GM19372 (cell line): ENCODE data around the gene TJP3.

Experiments used
- ATAC-seq: cut with Tn5 transposase; IDR thresholded peaks from one replicate; pipeline ENCODE4 v1.9.1; 2021; ENCODE audit warnings: mild to moderate bottlenecking, low read depth, moderate library complexity; ENCODE audit not compliant: unreplicated experiment

TJP3 gene

DNA sequence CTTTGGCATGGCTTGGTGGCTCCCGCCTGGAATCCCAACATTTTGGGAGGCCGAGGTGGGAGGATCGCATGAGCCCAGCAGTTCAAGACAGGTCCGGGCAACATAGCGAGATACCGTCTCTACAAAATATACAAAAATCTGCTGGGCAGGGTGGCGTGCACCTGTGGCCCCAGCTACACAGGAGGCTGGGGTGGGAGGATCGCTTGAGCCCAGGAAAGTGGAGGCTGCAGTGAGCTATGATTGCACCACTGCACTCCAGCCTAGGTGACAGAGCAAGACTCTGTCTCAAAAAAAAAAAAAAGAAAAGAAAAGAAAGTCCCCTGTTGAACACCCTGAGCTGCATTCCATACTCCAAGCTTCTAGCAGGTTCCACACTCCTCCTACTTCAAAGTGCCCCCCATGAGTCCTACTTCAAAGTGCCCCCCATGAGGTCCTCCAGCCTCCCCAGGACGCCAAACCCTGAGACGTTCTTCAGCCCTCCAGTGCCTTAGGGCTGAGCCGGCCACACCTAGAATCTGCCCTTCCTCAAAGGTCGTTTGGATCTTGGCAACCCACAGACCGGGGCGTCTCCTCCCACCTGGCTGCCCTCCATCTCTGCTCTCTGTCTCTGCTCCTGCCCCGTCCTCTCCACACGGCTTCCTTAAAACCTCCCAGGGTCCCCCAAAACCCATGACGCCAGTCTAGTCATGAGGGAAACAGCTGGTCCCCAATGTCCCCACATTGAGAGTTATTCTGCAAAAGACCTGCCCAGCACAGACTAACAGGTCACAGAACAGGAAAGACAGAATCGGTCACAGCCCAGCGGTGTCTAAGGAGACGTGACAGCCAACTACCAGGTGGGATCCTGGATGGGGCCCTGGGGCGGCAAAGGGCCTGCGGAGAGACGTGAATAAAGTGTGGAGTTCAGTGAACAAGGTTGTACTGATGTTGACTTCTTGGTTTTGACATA lies 4.8 kb downstream of the TJP3 start:
- ATAC-seq = no peak

DNA sequence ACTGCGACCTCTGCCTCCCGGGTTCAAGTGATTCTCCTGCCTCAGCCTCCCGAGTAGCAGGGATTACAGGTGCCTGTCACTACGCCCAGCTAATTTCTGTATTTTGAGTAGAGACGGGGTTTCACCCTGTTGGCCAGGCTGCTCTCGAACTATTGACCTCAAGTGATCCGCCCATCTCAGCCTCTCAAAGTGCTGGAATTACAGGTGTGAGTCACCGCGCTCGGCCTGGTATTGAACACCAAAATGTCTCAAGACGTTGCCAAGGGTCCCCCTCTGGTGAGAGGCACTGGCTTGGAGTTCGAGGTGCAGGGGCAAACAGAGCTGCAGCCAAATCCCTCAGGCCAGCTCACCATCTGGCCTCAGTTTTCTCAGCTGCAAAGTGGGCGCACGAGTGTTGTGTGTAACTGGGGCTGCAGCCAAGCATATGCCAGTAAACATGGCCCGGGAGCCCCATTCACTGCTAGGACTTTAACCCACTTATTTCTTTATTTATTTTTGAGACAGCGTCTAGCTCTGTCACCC lies 8.0 kb downstream of the TJP3 start:
- no peak for ATAC-seq

DNA sequence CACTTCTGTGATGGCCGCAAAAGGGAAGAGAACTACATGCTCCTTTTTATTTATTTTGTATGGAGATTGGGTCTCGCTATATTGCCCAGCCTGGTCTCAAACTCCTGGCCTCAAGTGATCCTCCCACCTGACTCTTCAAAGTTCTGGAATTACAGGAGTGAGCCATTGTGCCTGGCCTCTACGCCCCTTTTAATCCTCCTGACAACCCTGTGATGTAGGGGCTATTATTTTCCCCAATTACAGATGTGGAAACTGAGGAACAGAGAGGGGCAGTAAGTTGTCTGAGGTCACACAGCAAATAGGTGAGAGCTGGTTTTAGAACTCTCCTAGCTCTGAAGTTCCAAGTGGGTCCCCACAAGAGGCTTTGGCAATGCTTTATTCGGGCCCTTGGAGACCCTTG lies 11.7 kb downstream of the TJP3 start:
- no peak for ATAC-seq

DNA sequence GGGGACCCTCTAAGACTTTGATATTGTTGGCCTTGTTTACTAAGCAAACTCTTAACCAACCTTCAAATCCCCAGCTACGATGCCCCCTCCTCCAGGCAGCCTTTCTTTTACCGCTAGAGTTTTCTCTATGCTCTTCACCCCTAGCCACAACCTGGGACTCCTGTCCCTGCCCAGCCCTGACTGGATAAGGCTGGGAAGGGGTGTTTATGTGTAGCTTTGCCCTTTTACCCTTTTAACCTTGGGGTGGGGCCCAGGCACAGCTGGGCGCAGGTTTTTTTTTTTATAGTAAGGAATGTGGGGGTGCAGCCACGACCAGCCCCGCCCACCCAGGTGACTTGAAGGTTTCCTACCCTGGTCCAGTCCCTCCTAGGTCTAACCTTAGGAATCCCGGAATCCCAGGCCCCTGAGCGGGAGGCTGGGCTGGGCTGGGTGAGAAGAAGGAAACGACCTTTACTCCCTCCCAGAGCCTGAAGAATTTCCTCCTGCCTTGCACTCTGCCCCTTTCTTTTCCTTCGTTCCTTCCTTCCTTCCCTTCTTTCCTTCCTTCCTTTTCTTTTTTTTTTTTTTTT lies 12.2 kb downstream of the TJP3 start:
- ATAC-seq = no peak

DNA sequence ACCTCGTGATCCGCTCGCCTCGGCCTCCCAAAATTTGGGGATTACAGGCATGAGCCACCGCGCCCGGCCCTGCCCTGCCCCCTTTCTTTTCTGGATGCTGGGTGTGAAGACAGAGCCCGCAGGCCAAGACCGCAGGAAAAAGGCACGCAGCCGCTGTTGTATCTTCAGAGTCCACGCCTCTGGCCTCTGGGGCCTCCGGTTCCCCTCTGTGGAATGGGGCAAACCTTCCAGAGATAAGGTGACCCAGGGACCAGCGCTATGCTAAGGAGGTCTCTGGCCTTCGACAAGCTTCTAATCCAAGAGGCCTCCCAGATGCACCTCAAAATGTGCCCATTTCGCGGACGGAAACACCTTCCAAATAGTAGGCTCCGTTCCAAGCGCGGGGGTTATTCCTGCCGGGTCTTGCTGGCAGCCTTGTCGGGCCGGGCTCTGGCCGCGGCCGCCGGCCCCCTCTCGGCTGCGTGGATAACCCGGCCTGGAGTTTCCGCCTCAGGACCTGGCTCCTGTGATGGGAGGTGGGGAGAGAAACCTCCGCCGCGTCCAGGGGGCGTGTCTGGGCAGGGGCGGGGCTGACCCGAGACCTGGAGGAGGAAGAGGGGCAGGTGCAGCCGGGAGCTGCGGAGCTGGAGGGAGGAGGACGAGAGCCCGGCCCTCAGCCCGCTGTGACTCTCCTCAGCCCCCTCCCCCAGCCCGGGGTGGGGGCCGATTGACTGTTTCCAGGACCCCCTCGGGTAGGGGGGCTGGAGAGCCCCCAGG lies 13.1 kb downstream of the TJP3 start:
- ATAC-seq = no peak

DNA sequence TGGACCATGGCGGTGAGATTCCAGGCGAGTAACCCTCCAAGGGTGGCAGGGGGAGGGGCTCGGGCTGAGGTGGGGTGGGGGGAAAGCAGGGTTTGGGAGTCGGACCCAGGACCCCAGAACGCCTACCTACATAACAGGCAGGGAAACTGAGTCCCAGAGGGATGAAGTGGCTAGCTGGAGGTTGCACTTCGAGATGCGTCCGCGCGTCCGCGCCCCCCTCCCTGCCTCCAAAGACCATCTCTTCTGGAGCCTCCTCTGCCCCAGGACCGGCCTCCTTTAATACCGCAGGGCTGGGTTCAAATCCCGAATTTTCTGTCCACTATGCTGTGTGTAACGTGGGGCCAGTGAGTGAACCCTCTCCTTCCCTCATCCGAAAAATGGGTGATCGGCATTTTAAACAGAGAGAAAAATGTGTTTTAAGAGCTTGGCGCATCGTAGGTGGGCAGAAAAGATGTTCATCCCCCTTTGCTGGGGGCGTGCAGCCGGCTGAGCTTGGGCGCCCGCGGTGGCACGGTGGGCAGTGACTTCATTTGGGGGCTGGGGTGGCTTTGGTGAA lies 13.8 kb downstream of the TJP3 start:
- ATAC-seq = no peak

DNA sequence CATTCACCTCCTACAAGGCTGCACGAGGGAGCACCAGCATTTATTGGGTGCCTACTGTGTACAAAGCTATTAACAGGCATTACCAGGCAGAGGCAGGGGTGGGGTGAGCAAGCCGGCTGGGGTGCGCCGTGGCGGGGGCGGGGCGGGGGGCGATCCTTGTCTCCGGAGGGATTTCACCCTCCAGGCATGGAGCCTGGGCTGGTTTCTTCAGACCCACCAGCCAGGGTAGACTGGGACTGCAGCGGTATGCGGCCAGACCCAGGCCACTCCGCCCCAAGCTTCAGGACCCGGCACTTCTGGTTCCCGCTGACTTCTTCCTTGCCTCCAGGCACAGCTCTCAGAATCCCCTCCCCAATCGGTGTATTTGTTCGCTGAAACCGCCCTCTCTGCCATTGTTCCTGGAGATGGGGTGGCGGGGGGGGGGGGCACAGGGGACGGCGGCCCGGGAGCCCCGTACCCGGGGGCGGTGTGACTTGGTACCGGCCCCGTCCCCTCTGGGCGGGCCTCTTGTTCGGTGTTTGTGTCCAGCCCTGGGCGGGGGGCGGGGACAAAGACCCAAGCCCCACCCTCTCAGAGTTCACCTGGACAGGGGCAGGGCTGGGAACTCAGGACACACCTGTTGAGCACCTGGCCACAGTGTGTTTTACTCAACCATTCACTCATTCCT lies 14.4 kb downstream of the TJP3 start:
- no peak for ATAC-seq

DNA sequence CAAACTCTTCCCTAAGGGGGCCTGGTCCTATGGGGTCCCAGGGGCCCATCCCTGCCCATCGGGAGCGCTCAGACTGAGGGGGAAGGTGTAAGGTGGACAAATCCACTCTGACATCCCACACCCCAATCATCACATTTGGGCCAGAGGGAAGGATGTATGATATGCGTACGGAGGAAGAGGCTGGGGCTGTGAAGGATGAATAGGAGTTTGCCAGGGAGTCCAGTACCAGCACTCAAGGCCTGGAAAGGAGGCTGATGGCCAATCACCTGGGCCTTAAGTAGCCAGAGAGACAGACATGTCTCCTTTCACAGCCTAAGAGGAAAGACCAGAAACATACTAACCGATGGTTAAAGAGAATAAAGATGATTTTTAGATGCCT lies 14.9 kb downstream of the TJP3 start:
- no peak for ATAC-seq

DNA sequence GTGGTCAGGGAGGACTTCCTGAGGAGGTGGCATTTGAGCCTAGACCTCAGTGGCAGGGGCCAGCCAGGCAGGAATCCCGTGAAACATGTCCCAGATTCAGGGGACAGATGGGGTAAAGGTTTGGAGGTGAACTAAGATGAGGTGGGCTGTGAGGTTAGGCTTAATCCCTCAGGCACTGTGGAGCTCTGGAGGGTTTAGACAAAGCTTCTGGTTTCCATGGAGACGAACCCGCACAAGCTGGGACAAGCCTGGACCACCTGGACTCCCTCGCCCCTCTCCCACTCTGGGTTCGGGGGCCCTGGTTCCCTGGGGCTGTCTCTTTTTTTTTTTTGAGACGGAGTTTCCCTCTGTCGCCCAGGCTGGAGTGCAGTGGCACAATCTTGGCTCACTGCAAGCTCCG lies 15.7 kb downstream of the TJP3 start:
- no peak for ATAC-seq

DNA sequence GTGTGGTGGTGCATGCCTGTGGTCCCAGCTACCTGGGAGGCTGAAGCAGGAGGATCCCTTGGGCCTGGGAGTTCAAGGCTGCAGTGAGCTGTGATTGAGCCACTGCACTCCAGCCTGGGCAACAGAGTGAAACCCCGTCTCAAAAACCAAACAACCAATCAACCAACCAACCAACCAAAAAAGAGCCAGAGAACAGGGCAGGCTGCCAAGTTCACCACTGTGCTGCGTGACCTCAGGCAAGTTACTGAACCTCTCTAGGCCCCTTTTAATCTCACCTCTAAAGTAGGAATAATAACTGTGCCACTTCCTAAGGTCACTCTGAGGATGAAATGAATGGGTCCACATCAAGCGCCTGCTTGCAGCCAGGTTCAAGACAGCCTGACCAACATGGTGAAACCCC lies 16.9 kb downstream of the TJP3 start:
- no peak for ATAC-seq

DNA sequence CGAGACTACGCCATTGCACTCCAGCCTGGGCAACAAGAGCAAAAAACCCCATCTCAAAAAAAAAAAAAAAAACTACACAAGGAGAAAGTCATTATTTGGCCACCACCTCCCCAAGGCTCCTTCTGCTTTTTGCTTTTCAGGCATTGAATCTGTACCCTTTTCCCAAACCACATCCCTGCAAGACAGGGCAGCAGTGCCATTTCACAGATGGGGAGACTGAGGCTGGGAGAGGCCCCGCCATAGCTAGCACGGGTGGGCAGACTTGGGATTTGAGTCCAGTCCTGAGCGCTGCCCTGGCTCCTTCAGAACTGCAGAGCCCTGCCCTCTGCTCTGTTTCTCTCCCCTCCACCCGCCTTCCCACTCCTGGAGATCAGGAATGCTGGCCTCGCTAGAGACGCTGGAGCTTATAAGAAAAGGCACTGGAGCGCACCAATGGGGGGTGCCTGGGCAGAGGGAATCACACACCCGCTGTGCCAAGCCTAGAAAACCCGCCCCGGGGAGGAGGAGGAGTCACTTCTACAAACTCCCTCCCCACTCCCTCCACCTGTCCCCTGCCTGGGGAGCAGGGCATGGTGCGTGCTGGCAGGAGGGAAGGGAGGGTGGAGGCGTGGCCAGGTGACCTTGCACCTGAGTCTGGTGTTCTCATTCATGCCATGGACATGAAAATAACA lies 17.6 kb downstream of the TJP3 start:
- no peak for ATAC-seq

DNA sequence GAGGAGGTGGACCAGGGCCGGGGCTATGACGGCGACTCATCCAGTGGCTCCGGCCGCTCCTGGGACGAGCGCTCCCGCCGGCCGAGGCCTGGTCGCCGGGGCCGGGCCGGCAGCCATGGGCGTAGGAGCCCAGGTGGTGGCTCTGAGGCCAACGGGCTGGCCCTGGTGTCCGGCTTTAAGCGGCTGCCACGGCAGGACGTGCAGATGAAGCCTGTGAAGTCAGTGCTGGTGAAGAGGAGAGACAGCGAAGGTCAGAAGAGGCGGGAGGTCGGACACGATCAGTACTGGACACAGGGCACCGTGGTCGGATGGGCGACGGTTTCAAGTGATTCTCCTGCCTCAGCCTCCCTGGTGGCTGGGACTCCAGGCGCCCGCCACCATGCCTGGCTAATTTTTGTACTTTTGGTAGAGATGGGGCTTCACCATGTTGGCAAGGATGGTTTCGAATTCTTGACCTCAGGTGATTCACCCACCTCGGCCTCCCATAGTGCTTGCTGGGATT lies 22.3 kb downstream of the TJP3 start:
- ATAC-seq = no peak

DNA sequence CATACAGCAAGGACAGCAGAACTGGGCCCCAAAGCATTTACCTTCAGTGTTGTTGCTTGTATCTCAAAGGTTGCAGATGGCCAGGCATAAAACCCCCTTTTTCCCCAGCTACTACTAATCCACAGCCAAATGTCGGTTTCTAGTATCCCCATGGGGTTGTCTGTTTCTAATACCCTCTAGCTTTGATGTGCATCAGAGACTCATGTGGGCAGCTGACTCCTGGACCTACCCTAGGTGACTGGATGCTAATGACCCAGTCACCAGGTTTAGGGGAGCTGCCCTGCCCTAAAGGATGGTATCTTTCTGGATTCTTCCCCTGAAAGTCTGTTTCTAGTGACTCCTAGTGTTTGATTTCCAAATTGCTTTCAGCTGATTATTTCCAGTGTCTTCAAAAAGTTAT lies 23.9 kb downstream of the TJP3 start:
- no peak for ATAC-seq

DNA sequence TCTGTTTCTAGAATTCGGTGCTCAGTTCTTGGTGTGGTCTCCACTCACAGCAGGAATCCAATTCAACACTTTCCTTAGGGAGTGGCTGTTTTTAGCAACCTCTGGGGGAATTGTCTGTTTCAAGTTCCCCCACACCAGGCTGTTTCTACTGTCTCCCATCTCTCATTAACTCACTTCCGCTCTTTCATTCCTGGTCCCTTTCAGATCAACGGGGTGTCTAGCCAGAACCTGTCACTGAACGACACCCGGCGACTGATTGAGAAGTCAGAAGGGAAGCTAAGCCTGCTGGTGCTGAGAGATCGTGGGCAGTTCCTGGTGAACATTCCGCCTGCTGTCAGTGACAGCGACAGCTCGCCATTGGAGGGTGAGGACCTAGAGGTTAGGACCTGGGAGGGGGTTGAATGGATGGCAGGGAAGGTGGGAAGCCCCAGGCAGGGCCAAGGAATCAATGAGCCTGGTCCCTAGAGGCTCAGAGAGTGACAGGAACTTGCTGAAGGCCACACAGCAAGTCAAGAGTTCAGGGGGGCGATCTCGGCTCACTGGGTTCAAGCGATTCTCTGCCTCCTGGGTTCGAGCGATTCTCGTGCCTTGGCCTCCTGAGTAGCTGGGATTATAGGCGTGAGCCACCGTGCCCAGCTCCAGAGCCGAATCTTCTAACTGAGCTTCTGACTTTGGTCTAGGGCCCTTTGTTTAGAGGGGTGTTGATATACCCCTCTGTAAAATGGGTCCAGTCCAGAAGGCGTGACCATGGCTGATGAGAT lies 25.5 kb downstream of the TJP3 start:
- no peak for ATAC-seq

DNA sequence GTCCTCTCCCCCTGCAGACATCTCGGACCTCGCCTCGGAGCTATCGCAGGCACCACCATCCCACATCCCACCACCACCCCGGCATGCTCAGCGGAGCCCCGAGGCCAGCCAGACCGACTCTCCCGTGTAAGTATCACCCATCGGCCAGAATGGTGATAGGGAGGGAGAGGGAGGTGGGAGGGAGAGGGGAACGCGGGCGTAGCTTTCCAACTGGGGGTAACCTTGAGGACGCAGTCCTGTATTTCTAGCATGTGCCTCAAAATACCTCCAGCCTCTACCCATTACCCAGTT lies 26.1 kb downstream of the TJP3 start:
- ATAC-seq = no peak

DNA sequence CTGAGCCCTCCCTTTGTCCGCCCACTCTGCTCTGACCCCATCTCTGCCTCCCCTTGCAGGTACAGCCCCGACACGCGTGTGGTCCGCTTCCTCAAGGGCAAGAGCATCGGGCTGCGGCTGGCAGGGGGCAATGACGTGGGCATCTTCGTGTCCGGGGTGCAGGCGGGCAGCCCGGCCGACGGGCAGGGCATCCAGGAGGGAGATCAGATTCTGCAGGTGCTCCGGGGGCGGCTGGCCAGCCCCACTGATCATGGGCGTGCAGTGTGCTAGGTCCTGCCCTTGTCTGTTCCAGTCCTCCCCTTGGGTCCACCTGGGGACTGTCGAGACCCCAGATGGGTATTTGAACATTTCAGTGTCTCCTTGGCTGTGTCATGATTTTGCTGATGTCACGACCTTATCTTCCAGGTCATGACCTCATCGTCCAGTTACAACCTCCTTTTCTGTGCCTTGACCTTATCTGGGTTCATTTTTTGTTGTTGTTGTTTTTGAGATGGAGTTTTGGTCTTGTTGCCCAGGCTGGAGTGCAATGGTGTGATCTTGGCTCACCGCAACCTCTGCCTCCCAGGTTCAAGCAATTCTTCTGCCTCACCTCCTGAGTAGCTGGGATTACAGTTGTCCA lies 28.0 kb downstream of the TJP3 start:
- no peak for ATAC-seq

DNA sequence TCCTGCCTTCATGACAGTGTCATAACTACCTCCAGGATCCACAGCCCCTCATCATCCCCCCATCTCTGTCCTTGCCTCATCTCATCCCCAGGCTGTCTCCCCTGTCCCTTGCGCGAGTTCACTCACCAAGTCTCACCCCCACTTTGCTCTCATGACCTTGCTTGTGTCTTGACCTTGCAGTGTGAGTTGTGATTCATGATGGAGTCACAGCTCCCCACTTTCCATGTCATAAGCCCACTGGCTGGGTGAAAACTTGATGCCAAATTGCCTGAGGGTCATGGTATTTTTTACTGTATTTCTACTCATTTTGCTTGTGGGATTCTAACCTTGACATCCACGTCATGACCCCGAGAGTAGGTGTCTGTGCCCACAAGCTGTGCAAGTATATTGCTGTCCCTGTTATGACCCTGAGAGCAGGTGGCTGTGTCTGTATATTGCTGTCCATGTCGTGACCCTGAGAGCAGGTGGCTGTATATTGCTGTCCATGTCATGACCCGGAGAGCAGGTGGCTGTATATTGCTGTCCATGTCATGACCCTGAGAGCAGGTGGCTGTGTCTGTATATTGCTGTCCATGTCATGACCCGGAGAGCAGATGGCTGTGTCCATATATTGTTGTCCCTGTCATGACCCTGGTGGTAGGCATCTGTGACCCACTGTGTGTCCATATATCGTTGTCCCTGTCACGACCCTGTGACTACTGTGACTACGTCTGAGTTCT lies 29.5 kb downstream of the TJP3 start:
- no peak for ATAC-seq
